HEK293T (cell line): Measurements from ENCODE around the gene MLN.

Source experiments
- ARNT ChIP-seq: fragments of 450-650 bp; IDR thresholded peaks from 2 replicates; pipeline ENCODE4 v1.6.1; 2017; ENCODE audit warnings: mild to moderate bottlenecking
- BHLHE40 ChIP-seq: fragments of 450-650 bp; IDR thresholded peaks from 2 replicates; pipeline ENCODE4 v1.6.1; 2016; ENCODE audit warnings: mild to moderate bottlenecking, moderate library complexity, borderline replicate concordance
- CTBP1 ChIP-seq: fragments of 450-650 bp; IDR thresholded peaks from 2 replicates; pipeline ENCODE4 v1.6.1; 2016; ENCODE audit warnings: borderline replicate concordance
- ELF4 ChIP-seq: fragments of 450-650 bp; IDR thresholded peaks from 2 replicates; pipeline ENCODE4 v1.6.1; 2017; ENCODE audit warnings: antibody characterized with exemption
- FOXA1 ChIP-seq: fragments of 450-650 bp; IDR thresholded peaks from 2 replicates; pipeline ENCODE4 v1.6.1; 2016; ENCODE audit warnings: mild to moderate bottlenecking
- FOXK2 ChIP-seq: fragments of 450-650 bp; IDR thresholded peaks from 2 replicates; pipeline ENCODE4 v1.6.1; 2016; ENCODE audit warnings: mild to moderate bottlenecking
- FOXM1 ChIP-seq: fragments of 450-650 bp; IDR thresholded peaks from 2 replicates; pipeline ENCODE4 v1.6.1; 2017; ENCODE audit warnings: mild to moderate bottlenecking, borderline replicate concordance
- LEF1 ChIP-seq: fragments of 450-650 bp; IDR thresholded peaks from 2 replicates; pipeline ENCODE4 v1.6.1; 2017; ENCODE audit warnings: mild to moderate bottlenecking, borderline replicate concordance
- NFRKB ChIP-seq: fragments of 450-650 bp; IDR thresholded peaks from 2 replicates; pipeline ENCODE4 v1.6.1; 2016; ENCODE audit warnings: mild to moderate bottlenecking, moderate library complexity
- PKNOX1 ChIP-seq: fragments of 450-650 bp; IDR thresholded peaks from 2 replicates; pipeline ENCODE4 v1.6.1; 2016
- SP1 ChIP-seq: fragments of 450-650 bp; IDR thresholded peaks from 2 replicates; pipeline ENCODE4 v1.6.1; 2017
- SUZ12 ChIP-seq: fragments of 450-650 bp; IDR thresholded peaks from 2 replicates; pipeline ENCODE4 v1.6.1; 2016; ENCODE audit warnings: mild to moderate bottlenecking
- TARDBP ChIP-seq: fragments of 450-650 bp; IDR thresholded peaks from 2 replicates; pipeline ENCODE4 v1.6.1; 2016
- ZNF384 ChIP-seq: fragments of 450-650 bp; IDR thresholded peaks from 2 replicates; pipeline ENCODE4 v1.6.1; 2016

GRCh38 chr6:33816911-33817310, 13.1 kb upstream of the MLN start:
- TF ChIP-seq FOXM1 (no peak), TARDBP (no peak), ELF4 (no peak), SP1 (no peak), PKNOX1 (no peak), BHLHE40 (no peak), FOXK2 (no peak), CTBP1 (no peak), LEF1 (no peak), ZNF384 (no peak), FOXA1 (no peak), SUZ12 (no peak), ARNT (no peak), NFRKB (no peak)
